NCI-H2196 (cell line): ENCODE data around the gene LMAN1L.
A peak's percentile ranks its signal among the peaks of the same experiment; 100 is the strongest.

Experiments
- DNase-seq: peaks from one replicate; lab custom pipeline; 2025; ENCODE audit not compliant: unreplicated experiment; lab: John Stamatoyannopoulos, UW

Gene LMAN1L

DNA sequence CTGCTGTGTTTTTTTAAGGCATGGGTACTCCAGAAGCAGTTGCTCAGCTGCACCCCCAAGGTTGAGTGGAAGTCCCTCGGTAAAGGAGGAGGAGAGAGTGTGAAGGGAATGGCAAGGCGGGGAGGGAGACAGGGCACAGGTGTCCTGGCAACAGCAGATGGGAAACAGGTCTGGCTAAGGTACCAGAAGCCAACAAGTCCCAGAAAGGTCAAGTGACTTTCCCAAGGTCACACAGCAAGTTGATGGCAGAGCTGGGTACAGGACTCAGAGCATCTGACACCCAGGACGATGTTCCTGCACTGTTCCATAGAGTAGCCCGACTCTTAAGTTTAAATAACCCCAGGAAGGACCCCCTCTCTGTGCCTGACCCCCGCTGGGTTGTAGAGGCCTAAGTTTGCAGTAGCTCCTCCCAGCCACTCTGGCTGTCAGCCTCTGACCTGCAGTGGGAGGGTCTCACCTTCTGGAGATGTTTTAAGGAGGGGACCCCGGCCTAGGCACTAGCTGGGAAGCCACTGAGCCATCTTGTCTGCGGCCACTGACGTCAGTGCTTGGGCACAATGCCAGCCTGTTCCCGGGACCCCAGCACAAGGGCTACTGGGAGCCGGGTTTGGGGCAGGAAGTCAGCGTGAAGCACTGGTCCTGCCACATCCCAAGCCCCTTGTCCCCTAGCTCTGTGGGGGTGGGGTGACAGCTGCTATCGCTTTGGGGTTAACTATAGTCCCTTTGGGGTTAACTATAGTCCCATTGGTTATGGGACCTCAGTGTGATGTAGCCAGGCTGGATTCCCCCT, 20.2 kb upstream of the LMAN1L start:
- DNase-seq, result no peak

DNA sequence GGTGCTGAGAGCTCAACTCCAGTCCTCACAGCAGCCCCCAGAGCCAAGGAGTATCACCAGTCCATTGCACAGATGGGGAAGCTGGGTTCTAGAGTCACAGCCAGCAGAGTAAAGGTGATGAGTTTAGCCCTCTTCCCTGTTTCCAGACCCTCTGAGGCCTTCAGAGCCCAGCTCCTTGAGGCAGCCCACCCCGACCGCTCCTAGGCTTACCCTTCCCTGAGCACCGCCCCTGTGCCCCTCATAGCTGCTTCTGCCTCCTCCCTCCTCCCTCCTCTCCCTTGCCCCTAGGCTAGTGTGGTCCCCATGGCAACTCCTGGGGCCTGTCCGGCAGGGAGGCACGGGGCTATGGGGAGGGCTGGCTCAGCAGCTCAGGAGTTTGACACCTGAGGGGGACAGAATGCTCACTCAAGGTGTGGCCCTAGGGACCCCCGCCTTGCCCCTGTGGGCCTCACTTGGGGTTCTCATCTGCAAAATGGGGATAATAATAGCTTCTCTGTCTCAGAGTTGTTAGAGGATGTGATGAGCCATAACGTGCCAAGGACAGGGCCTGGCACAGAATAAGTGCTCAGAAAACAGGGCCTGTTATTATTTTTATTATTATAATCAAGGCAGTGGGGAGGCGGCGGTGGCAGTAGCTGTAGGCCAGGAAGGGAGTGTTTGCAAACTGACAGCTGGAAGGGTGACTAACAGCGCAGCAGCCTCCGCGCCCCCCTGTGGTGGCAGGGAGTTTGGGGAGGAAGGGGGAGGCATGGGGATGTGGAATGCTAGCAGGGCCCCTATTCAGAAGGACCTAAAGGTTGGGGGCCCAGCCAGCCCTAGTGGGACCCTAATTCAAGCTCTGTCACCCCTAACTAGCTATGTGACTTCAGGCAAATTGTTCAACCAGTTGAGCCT, 19.3 kb upstream of the LMAN1L start:
- no peak for DNase-seq

DNA sequence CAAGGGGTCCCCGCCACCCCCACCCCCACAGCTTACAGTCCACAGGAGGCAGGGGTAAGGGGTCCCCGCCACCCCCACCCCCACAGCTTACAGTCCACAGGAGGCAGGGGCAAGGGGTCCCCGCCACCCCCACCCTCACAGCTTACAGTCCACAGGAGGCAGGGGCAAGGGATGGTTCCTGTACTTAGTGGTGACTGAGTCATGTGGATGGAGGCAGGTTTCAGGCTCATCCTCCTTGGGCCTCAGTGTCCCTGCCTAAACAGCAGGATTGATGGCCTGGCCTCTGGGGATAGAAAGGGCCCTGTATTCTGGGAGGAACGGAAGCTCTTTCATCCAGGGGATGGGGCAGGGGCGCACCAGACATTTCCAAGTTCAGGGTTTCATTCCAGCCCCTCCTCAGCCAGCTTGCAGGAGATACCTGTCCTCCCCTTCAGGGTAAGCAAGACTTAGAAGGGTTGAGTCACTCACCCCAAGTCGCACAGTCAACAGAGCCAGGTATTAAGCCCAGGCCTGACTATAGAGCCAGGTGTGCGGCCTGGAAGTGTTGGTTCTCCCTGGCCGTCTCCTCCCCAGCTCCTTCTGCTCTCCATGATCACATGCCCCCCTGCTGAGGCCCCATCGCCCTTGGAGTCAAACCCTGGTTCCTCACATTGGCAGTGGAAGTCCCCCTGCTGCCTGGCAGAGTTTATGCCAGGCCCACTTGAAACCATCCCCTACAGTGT, 18.2 kb upstream of the LMAN1L start:
- DNase-seq, result no peak

DNA sequence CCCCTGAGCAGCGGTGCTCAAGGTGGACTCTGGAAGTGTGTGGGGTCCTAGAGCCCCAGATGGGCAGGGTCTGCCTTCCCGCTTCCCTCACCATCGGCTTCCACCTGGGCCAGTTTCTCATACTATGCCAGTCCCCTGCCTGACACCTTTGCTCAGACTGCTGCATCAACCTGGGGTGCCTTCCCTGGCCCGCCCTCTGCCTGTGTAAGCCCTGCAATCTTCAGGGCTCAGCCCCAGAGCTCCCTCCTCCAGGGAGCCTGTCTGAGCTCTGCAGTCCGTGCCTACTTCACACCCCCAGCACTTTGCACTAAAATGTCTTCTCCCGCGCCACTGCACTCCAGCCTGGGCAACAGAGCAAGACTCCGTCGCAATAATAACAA, 17.7 kb upstream of the LMAN1L start:
- DNase-seq, result no peak

DNA sequence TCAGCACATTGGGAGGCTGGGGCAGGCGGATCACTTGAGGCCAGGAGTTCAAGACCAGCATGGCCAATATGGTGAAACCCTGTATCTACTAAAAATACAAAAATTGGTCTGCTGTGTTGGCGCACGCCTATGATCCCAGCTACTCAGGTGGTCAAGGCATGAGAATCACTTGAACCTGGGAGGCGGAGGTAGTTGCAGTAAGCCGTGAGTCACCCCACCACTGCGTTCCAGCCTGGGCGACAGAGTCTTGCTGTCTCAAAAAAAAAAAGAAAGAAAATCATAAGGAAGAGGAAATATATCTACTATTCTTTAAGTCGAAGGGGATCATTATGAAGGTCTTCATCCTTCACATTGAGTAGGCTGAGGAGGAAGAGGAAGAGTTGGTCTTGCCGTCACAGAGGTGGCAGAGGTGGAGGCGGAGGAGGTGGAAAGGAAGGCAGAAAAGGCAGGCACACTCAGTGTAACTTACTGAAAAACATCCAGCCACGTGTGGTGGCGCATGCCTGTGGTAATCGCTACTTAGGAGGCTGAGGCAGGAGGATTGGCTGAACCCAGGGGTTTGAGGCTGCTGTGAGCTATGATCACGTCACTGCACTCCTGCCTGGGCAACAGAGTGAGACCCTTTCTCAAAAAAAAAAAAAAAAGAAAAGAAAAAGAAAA, 16.5 kb upstream of the LMAN1L start:
- DNase-seq, result no peak

DNA sequence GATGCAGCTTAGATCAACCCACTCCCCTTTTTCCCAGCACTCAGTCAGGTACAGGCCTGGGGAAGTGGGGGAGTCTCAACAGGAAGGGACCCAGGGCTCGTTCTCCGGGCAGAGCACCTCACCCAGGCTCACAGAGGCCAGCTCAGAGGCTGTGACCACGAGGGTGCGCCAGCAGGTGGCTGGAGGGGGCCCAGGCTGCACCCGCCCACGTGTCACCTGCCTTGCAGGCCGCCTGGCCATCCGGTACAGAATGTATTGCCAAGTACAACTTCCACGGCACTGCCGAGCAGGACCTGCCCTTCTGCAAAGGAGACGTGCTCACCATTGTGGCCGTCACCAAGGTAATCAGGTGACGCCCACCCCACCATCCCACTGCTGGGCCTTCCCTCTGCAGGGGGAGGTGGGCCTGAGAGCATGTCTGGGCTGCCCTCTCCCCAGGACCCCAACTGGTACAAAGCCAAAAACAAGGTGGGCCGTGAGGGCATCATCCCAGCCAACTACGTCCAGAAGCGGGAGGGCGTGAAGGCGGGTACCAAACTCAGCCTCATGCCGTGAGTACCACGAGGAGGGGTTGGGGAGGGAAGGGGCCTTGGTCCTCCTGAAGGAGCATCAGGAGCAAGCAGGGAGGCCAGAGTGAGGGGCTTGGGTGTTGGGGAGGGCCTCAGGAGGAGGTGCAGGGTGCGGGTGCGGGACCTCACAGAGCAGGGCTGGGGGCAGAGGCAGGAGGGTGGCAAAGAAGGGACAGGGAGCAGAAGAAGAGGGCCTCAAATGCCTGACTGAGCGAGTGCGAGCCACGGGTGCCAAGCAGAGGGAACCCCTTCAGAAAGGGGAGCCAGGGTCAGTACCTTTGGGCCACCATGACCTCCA, 14.0 kb upstream of the LMAN1L start:
- no peak for DNase-seq

DNA sequence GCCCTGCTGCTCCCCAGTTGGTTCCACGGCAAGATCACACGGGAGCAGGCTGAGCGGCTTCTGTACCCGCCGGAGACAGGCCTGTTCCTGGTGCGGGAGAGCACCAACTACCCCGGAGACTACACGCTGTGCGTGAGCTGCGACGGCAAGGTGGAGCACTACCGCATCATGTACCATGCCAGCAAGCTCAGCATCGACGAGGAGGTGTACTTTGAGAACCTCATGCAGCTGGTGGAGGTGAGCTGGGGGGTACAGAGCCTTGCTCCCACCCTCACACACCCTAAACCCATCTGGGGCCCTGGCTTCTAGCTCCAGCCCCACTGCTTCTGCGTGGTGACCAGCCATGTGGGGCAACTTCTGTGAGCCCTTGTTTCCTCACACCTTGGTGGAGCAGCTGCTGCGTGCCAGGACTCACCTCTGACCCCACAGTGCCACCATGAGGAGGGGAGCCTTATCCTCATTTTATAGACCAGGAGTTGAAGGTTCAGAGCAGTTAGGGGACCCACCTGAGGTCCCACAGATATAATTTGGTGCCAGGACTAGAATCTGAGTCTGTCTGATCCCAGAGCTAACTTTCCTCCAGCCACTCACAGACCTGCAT, 13.3 kb upstream of the LMAN1L start:
- no peak for DNase-seq

DNA sequence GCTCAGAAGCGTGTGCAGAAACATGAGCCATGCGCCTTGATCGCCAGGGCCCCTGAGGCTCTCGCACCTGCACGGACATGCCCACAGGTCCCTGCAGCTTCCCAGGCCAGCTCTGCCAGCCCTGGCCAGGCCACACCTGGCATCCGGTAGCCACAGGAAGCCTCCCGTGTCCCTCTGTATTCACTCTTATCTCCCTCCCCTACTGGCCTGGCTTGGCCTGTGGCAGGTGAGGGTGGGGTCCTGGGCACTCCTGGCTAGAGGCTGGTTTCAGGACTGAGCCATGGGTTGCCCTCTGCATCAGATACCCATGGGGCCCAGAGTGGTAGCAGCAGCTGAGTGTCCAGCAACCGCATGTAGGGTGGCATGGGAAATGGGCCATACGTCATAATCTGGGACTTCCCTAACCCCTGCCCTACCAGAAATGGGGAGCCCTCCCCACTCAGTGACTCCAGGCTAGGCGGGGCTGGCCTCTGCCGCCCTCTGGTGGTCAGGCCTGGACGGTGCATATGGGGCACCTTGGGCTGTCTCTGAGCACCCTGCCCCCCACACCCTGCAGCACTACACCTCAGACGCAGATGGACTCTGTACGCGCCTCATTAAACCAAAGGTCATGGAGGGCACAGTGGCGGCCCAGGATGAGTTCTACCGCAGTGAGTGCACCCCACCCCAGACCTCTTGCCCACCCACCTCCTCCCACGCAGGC, 12.6 kb upstream of the LMAN1L start:
- DNase-seq, result peak; percentile 76

DNA sequence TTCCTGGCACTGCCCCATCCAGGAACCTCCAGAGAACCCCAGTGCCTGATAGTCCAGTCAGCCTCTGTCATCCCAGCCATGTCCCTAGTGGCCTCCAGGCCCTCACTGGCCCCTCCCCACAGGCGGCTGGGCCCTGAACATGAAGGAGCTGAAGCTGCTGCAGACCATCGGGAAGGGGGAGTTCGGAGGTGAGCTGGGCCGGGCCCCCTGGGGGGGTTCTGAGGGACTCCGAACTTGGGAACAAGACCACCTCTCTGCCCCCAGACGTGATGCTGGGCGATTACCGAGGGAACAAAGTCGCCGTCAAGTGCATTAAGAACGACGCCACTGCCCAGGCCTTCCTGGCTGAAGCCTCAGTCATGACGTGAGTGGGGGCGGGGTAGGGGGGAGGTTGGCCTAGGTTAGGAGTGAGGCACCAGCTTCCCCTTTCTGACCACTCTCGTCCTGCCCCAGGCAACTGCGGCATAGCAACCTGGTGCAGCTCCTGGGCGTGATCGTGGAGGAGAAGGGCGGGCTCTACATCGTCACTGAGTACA, 12.0 kb upstream of the LMAN1L start:
- DNase-seq, result no peak

DNA sequence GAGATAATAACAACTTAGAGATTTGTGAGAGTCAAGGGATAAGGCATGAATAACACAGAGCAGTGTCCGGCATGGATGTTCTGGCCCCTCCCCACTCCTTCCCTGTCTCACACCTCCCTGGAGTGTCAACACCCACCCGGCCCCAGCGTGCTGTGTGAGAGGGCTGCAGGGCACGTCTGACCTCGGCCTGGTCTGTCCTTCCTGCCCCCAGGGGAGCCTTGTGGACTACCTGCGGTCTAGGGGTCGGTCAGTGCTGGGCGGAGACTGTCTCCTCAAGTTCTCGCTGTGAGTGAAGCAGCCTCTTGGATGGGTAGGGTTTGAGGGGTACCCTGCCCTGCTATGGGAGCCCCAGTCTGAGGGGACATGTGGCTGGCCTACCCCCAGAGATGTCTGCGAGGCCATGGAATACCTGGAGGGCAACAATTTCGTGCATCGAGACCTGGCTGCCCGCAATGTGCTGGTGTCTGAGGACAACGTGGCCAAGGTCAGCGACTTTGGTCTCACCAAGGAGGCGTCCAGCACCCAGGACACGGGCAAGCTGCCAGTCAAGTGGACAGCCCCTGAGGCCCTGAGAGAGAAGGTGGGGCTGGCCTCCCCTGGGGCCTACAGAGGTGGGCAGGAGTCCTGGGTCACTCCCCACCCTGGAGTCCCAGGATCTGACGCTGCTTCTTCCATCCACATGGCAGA, 11.2 kb upstream of the LMAN1L start:
- no peak for DNase-seq

DNA sequence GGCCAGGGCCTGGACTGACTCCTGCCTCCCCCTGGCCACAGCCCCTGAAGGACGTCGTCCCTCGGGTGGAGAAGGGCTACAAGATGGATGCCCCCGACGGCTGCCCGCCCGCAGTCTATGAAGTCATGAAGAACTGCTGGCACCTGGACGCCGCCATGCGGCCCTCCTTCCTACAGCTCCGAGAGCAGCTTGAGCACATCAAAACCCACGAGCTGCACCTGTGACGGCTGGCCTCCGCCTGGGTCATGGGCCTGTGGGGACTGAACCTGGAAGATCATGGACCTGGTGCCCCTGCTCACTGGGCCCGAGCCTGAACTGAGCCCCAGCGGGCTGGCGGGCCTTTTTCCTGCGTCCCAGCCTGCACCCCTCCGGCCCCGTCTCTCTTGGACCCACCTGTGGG, 10.3 kb upstream of the LMAN1L start:
- DNase-seq, result no peak

DNA sequence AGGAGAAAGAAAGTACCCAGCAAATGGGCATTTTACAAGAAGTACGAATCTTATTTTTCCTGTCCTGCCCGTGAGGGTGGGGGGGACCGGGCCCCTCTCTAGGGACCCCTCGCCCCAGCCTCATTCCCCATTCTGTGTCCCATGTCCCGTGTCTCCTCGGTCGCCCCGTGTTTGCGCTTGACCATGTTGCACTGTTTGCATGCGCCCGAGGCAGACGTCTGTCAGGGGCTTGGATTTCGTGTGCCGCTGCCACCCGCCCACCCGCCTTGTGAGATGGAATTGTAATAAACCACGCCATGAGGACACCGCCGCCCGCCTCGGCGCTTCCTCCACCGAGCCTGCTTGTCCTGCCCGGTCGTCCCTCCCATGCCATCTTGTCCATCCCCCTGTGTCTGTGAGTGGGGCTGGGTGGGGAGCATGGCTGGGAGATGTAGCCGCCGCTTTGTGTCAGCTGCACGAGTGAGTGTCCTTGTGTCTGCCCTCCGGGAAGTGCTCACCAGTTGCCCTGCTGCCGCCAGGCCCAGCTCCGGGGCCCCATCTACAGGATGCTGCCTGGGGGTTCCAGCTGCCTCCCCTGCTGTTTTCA, 9.7 kb upstream of the LMAN1L start:
- DNase-seq, result no peak

DNA sequence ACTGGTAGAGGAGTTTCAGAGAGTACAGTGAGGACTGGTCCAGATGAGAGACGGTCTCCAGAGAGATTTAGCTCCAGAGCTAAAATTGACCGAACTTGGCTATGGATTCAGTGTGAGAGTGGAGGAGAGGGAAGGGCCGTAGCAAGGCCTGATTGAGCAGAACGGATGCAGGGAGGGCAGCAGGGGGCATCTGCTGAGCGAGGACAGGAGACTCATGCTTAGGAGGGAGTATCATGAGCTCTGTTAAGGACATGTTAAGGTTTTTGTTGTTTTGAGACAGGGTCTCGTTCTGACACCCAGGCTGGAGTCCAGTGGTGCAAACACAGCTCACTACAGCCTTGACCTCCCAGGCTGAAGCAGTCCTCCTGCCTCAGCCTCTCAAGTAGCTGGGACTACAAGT, 7.7 kb upstream of the LMAN1L start:
- DNase-seq, result no peak

DNA sequence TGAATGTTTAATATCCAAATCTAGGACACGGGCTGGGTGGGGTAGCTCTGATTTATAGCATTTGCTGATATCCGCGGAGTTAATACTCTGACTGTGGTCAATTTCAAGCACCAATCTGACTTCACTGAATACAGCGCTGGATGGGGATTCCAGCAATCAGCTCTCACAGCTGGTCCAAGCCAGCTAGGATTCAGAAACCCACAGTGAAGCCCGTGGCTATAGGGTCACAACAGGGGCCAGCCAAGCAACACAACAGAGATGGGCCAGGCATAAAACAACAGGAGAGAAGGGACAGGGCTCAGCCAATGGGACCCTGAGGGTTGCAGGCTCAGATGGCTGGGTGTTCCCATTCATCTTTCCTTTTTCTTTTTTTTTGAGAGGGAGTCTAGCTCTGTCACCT, 5.4 kb upstream of the LMAN1L start:
- DNase-seq, result no peak

DNA sequence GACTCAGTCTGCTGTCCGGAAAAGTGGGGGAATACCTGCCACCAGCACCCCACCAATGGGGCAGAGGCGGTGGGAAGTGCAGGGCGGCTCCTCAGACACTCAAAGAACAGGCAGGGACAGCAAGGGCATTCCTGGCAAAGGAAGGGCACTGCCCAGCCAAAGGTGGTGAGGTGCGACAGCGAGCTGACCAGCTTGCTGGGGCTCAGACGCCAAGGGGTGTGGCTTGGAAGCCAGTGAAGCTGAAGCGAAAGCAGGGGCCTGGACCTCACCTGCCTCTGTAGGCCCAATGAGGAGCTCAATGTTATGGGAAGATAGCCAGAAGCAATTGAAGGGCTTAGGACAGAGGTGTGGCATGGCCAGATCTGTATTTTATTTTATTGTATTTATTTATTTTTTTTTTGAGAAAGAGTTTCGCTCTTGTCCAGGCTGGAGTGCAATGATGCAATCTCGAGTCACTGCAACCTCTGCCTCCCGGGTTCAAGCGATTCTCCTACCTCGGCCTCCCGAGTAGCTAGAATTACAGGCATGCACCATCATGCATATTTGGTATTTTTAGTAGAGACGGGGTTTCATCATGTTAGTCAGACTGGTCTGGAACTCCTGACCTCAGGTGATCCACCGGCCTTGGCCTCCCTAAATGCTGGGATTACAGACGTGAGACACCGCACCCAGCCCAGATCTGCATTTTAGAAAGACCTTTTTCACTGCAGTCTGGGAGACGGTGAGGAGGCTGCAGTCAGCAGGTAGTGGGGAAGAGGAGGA, 4.4 kb upstream of the LMAN1L start:
- DNase-seq, result peak; percentile 73

DNA sequence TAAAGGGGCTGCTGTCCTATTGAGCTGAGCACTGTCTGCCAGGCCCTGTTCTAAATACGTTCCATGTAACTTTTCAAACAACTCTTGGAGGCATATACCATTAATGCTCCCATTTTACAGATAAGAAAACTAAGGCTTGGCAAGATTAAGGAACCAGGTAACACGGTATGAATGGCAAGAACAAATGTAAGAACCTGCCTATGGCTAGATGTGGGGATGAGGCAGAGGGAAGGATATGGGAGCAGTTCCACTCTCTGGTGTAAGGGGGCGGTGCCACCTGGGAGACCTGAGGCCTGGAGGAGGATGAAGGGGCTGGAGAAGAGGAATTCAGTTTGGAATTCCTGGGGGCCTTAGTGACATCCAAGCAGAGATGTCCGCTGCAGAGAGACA, 3.8 kb upstream of the LMAN1L start:
- no peak for DNase-seq

DNA sequence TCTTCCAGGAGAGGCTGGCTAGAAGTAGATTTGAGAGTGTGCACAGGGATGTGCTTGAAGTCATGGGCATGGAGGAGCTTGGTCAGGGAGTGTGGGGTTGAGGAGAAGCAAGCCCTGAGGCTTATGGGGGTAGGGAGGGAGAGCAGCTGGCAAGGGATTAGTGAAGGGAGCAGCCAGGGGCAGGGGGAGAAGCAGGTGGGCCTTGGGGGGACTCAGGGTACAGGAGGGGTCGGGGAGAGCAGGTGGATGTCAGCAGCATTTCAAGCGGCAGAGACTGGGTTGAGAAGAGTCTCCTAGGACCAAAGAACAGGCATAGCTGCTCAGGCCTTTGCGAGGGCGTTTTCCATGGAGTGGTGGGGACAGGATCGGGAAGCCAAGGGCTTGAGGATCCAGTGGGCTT, 3.4 kb upstream of the LMAN1L start:
- no peak for DNase-seq
